ENCODE measurements around the gene GPR25. TPM values are rescaled to one million over a fixed set of nuclear protein-coding genes. Genes with fewer than 3 reads are reported as not detected.

GPR25 gene
- total and polyA plus RNA-seq, 10 of the 15 experiments (the other 5 are each of a cell fraction or from before 2014, with no cell fraction given), result not detected

DNA sequence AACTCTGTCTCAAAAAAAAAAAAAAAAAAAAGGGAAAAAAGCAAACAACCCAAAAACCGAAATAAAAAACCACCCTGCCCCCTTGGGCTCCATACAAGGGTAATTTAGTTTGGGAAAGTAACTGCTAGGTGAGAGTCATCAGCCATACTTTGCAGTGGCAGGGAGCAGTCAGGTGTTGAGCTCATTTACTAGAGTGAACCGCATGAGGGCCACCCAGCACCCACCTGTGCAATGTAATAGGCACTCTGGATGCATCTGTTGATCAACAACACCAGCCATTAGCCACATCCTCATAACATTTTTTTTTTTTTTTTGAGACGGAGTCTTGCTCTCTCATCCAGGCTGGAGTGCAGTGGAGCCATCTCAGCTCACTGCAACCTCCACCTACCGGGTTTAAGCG is 31.0 kb downstream of the GPR25 start:
- H3K36me3 ChIP-seq (ENCODE audit: control insufficient read depth in 2 of 2, insufficient read depth in 2 of 2, low read length in 1 of 2), result peaks cover 0 to 26% of the 10 kb centered on the region in 2 experiments; a peak in 2 of 4 replicates
- DNase-seq (ENCODE audit: low read depth, low spot score) (no peak), ATAC-seq (no peak), FAIRE-seq (no peak)
- in situ Hi-C loops (cut with MboI) (no loop called here), intact Hi-C loops (cut with micrococcal nuclease; ENCODE audit: unreplicated experiment) (no loop called here)
- H4K20me1 ChIP-seq (ENCODE audit: control insufficient read depth, insufficient read depth), result no peaks in the 10 kb centered on the region
- H3K27me3 ChIP-seq (replicated peaks in 1 of 2; ENCODE audit: control insufficient read depth in 2 of 2, insufficient read depth in 2 of 2, low read length in 1 of 2), result no peaks in the 10 kb centered on the region
- ChIA-PET SMC1A (ENCODE audit: uncharacterized antibody, unreplicated experiment) (interaction anchor here (1.1 to 11.7 kb wide), 5 partner anchors 11 to 282 kb away, joined by 4 to 193 read pairs (median 10); partner anchors contain the start of gene INAVA), CTCF (interaction anchor here (0.6 to 9.2 kb wide), 5 partner anchors 11 to 268 kb away, joined by 3 to 131 read pairs (median 3); partner anchors contain the start of gene INAVA), POLR2A (interaction anchor here (0.6 to 5.4 kb wide), 6 partner anchors 13 to 250 kb away, joined by 3 to 60 read pairs (median 4); no protein-coding TSS in a partner anchor), RAD21 (ENCODE audit: unreplicated experiment) (interaction anchor here (0.7 to 5.5 kb wide), 5 partner anchors 10 to 91 kb away, joined by 3 to 53 read pairs (median 10); no protein-coding TSS in a partner anchor)
- H2AFZ ChIP-seq (ENCODE audit: control insufficient read depth, low read depth, low read length), result no peak overlapping the region
- no TSS peak for BruUV-seq (replicated peaks)
- peaks cover 11% of the 10 kb centered on the region for H3K4me1 ChIP-seq (ENCODE audit: control insufficient read depth, insufficient read depth, low read length)
- no peaks in the 10 kb centered on the region for H3K79me2 ChIP-seq (ENCODE audit: control insufficient read depth, insufficient read depth, low read length)
- H3K27ac ChIP-seq (ENCODE audit: control insufficient read depth, insufficient read depth), result no peak overlapping the region
- no peak overlapping the region for H3K4me2 ChIP-seq (ENCODE audit: control insufficient read depth, insufficient read depth)
- no peak overlapping the region for H3K4me3 ChIP-seq
- WGBS (ENCODE audit: insufficient coverage, insufficient replicate concordance, low lambda C conversion rate, missing lambda C conversion rate), result 57% methylated on average over 5 of the region's 5 CpGs
- no peak overlapping the region for H3K9ac ChIP-seq (ENCODE audit: control insufficient read depth, insufficient read depth, low read length)
- H3K9me3 ChIP-seq (replicated peaks; ENCODE audit: control insufficient read depth, insufficient read depth, low read length), result no peaks in the 10 kb centered on the region; the same call in 2 of the 3 replicates
- TF ChIP-seq, protein P1, sequence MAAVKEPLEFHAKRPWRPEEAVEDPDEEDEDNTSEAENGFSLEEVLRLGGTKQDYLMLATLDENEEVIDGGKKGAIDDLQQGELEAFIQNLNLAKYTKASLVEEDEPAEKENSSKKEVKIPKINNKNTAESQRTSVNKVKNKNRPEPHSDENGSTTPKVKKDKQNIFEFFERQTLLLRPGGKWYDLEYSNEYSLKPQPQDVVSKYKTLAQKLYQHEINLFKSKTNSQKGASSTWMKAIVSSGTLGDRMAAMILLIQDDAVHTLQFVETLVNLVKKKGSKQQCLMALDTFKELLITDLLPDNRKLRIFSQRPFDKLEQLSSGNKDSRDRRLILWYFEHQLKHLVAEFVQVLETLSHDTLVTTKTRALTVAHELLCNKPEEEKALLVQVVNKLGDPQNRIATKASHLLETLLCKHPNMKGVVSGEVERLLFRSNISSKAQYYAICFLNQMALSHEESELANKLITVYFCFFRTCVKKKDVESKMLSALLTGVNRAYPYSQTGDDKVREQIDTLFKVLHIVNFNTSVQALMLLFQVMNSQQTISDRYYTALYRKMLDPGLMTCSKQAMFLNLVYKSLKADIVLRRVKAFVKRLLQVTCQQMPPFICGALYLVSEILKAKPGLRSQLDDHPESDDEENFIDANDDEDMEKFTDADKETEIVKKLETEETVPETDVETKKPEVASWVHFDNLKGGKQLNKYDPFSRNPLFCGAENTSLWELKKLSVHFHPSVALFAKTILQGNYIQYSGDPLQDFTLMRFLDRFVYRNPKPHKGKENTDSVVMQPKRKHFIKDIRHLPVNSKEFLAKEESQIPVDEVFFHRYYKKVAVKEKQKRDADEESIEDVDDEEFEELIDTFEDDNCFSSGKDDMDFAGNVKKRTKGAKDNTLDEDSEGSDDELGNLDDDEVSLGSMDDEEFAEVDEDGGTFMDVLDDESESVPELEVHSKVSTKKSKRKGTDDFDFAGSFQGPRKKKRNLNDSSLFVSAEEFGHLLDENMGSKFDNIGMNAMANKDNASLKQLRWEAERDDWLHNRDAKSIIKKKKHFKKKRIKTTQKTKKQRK (IDR thresholded peaks at IDR 0.05; ENCODE audit: low read depth, low read length), result no peak
- TF ChIP-seq CBX3 (IDR thresholded peaks at IDR 0.05; ENCODE audit: borderline replicate concordance, low read depth), result no peak
